SK-MEL-5 (cell line): ENCODE data around the gene SYT12. TPM values are rescaled to one million over a fixed set of nuclear protein-coding genes. Genes with fewer than 3 reads are reported as not detected.

Experiments
- DNase-seq: peaks from one replicate; pipeline ENCODE4 v3.0.0-alpha.2; 2016; ENCODE audit warnings: low read depth, low spot score
- in situ Hi-C: cut with HindIII; loops from 2 replicates; pipeline ENCODE4 v1.10.0; 2016; ENCODE audit warnings: low sequenced_read_pairs, high pct_unique_total_duplicates, low pct_unique_long_range_greater_than_20kb
- polyA plus RNA-seq, 2 experiments: library from polyadenylated mRNA; depleted of rRNA; stranded (reverse); fragments of >200 nt; gene quantifications; 2 replicates each; pipeline ENCODE4 v1.2.3, GENCODE V29; 2015
- total RNA-seq: library from RNA; depleted of rRNA; stranded (reverse); fragments of >200 nt; shearing (Covaris generic); gene quantifications from 2 replicates; pipeline ENCODE4 v1.2.3, GENCODE V29; 2014; rRNA removed

Gene SYT12, protein sequence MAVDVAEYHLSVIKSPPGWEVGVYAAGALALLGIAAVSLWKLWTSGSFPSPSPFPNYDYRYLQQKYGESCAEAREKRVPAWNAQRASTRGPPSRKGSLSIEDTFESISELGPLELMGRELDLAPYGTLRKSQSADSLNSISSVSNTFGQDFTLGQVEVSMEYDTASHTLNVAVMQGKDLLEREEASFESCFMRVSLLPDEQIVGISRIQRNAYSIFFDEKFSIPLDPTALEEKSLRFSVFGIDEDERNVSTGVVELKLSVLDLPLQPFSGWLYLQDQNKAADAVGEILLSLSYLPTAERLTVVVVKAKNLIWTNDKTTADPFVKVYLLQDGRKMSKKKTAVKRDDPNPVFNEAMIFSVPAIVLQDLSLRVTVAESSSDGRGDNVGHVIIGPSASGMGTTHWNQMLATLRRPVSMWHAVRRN
- total RNA-seq: 0.19 TPM in 1 of 2 replicates, not detected in the other
- 0.05 TPM in 1 of 2 replicates, not detected in the other for polyA plus RNA-seq (2015; cell fraction: cytosol; rRNA removed)
- not detected in 2 replicates for polyA plus RNA-seq (2015; cell fraction: nucleus; rRNA removed)

DNA sequence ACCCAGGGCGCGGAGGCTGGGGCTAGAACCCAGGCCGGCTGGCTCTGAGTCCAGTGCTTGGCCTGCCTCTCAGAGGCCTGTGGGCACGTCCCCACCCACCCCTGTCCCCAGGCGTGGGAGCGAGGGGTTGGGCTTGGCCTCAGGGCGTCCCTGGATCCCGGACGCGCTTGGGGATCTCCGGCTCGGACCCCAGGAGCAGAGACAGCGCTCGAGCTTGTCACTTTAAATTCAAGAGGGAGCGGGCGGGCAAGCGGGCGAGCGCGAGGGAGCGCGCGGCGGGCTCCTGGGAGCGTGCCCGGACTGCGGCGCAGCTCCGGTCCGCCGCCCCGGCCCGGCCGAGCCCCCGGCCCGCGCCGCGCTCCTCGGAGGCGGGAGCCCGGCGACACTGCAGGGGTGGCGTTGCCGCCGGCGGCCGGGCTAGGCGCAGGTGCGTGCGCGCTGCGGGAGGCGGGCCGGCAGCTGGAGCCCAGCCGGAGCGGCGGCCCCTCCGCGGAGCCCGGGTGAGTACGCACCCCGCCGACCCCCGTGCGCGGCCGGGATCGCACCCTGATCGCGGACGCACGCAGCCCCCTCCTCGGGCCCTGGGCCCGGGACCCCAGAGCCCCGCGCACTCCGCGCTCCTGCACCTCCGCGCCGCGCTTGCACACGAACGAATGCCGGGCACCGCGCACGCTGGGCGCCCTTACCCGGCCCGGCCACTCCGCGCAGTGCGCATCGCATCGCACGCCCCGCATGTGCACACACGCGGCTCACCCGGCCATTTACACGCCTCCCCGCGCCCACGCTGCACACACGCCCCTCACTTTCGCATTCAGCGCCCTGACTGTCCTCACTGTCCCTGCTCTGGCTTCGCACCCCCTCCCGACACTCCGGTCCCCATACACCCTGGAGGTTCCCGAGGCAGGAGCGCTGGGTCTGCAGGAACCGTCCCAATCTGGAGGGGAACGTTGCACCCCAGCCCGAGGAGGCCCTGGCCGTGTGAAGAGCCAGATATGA, at the start of gene SYT12:
Gene SYT12, plus strand, starts transcription at position 174 of the 996 bp plus-strand sequence. CDS start 7,011 bp downstream, outside the sequence.
- in situ Hi-C loops: no loop called here
- DNase-seq: no peak

DNA sequence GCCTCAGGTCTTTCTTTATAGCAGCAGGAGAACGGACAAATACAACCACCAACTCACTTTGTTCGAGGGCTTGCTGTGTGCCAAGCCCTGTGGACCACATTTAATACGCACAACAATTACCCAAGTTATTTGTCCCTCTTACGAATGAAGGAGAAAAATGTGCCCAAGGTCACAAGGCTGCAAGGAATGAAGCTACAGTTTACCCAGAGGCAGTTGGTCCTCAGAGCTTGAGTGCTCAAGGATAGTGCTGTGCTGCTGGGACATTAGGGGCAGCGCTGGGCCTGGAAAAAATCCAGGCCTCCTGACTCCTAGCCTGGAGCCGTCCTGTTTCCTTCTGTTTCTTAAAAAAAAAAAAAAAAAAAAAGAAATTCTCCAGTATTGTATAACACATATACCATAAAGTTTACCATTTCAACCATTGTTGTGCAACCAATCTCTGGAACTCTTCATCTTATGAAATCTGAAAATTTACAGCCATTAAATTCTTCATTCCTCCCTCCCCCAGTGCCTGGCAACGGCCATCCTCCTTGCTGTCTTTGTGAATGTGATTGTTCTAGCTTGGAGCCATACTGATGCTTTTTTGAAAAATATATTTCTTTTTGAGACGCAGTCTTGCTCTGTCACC, 48.9 kb upstream of the SYT12 start:
- DNase-seq: no peak
- in situ Hi-C loops: no loop called here

DNA sequence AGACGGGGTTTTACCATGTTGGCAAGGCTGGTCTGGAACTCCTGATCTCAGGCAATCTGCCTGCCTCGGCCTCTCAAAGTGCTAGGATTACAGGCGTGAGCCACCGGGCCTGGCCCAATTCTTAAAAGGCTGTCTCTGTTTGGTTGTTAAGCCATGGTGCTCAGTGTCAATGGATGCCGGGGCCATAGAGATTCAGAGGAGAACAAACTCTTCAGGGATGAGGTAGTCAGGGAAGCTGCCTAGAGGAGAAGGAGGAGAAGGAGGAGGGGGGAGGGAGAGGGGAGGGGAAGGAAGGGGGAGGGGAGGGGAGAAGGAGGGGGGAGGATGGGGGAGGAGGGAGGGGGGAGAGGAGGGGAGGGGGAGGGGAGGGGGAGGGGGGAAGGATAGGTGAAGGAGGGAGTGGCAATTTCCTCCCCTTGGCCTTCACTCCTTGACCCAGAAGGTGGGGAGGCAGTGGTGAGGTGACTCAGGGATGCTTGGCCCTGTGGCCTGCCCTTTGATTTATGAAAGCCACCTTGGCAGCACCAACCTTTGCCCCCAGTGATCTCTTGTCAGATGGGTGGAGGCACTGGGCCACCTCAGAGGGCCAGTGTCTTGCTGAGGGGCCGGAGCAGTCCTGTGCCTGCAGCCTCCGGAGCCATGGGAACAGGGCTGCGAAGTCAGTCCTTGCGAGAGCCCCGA, 48.1 kb upstream of the SYT12 start, which contains the start of gene C11orf86:
Gene C11orf86, plus strand, starts transcription at position 581 of the 681 bp plus-strand sequence. Its CDS starts 59 bp downstream, at position 640.
- in situ Hi-C loops: no loop called here

DNA sequence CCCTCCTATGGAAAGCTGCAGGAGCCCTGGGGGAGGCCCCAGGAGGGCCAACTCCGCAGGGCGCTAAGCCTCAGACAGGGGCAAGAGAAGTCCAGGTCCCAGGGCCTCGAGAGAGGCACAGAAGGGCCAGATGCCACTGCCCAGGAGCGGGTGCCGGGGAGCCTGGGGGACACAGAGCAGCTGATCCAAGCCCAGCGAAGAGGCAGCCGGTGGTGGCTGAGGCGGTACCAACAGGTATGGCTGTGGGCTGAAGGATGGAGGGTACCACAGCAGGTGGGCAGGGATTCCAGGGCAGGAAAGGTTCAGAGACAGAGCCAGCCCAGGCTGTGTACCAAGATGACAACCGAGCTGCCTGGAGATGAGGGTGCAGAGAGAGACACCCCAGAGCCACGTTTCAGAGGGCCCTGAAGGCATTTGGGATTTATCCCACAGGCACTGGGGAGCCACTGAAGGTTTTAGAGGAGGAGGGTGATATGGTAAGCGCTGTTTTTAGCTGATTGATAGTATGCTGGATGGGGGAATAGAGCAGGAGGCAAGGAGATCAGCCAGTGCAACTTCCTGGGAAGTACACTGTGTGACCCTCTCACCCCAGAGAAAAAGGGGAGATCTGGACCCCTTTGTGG, 47.4 kb upstream of the SYT12 start:
- in situ Hi-C loops: no loop called here
- DNase-seq: no peak

More for the DNA sequence above, 48.1 kb upstream of the SYT12 start, which contains the start of gene C11orf86:
- DNase-seq: no peak

DNA sequence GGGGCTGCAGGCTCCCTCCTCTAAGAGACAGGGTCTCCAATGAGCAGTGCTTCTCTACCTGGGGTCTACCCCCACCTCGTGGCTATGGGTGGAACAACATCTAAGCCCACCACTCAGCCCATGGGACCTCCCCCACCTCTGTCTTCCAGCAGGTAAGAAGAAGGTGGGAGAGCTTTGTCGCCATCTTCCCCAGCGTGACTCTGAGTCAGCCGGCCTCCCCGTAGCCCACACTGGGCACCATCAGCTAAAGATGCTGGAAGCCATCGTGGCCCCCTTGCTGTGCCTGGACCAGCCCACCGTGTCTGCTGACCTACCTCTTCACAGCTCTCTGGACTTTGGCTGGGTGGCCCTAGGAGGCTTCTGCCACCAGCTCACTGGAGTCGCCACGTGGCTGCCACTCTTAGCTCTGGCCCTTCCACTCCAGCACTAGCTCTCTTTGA, 46.9 kb upstream of the SYT12 start:
- in situ Hi-C loops: no loop called here
- DNase-seq: peak; percentile 38

DNA sequence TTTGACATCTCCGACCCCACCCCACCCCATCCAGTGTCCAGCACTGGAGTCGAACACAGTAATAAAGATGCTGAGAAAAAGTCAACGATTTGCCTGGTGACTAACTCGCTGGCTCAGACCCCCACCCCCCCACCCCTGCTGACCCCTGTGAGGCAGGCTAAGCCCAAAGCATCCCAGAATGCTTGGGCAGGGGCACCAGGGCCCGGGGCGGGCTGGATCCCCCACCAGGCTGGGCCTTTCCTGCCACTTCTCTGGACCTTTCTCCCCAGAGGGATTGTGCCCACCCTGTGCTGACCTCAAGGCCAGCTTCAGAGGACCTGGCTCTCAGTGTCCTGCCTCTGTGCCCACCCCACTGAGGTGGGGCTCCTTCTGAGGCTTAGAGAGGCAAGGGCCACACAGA, 46.0 kb upstream of the SYT12 start:
- in situ Hi-C loops: no loop called here
- no peak for DNase-seq

DNA sequence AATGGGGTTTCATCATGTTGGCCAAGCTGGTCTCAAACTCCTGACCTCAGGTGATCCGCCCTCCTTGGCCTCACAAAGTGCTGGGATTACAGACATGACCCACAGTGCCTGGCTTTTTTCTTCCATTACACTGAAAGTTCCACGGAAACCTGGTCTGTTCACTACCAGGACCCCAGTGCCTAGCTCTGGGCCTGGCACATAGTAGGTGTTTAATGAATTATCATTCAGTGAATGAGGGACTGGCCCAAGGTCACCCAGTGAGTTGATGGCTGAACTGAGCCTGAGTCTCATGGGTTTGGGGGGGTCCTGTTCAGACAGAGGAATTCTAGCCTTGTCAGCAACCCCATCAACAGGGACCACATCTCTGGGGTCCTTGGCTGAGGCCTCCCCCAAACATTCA, 44.7 kb upstream of the SYT12 start:
- DNase-seq: no peak
- in situ Hi-C loops: no loop called here

DNA sequence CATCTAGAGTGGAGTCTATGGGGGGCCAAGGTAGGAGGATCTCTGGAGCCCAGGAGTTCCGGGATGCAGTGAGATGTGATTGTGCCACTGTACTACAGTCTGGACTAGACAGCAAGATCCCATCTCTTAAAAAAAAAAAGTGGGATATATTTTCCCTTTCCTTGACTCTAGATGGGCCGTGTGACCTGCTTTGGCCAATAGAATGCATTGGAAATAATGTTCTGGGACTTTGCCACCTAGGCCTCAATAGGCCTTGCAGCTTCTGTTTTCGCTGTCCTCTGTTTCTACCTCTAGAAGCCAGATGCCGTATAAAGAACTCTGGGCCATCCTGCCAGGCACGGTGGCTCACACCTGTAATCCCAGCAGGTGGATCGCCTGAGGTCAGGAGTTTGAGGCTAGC, 44.2 kb upstream of the SYT12 start:
- in situ Hi-C loops: no loop called here
- DNase-seq: no peak

DNA sequence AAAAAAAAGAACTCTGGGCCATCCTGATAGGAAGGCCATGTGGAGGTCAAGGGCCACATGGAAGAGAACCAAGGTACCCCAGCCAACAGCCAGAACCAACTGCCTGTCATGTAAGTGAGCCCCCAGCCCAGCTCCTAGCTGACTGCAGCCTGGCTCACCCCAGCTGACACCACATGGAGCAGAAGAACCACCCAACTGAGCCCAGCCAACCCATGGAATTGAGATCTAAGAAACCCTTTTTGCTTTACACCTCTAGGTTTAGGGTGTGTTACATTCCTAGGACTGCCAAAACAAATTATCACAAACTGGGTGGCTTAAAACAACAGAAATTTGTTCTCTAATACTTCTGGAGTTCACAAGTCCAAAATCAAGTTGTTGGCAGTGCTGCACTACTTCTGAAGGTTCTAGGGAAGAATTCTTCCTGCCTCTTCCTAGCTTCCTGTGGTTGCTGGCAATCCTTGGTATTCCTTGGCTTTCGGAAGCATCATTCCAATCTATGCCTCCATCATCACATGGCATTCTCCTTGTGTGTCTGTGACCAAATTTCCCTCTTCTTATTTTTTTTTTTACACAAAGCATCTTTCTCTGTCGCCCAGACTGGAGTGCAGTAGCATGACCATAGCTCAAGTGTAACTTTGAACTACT, 43.5 kb upstream of the SYT12 start:
- in situ Hi-C loops: no loop called here
- DNase-seq: no peak

DNA sequence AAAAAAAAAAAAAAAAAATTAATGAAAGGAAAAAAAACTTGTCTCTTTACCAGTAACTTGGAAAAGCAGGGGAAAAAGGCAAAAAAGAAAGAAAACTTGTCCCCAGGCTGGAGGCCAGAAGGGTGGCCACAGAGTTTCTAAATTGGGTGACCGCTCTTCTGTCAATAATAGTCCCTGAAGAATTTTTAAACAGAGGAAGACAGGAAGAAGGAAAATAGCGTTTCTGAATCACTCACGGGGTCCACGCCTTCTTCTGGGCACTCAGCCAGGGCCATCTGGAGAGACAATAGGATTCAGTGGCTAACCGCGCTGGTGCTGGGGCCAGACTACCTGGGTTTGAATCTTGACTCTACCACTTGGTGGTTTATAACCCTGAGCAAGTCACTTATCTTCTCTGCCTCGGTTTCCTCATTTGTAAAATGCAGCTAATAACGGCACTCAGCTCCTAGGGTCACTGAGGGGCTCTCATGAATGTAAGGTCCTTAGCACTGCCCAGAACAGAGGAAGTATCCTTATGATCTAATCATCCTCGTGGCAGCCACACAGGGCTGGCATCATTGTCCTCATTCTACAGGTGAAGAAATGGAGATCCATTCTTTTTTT, 40.9 kb upstream of the SYT12 start:
- DNase-seq: peak; percentile 49
- in situ Hi-C loops: no loop called here

DNA sequence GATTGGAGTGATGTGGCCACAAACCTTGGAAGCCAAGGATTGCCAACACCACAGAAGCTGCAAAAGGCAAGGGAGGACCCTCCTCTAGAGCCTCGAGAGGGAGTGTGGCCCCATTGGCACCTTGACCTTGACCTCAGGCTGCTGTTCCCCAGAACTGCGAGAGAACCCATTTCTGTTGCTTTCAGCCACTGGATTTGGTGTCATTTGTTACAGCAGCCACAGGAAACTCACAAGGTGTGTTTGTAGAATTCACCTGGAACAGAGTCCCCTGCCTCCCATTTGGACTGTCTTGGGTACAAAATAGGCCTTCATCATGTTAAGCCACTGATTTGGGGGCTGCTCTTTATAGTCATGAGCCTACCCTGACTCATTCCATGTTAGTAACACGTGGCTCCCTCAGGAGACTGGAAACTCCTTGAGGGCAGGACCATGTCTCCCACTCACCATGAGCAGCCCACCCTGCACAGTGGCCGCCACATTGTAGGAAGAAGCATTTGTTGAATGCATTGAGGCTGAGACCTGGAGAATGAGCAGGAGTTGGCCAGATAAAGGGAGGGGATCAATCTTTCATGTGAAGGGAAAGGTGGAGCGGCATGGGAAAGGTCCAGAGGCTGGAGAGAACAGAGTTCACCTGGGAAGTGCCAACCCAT, 39.5 kb upstream of the SYT12 start:
- in situ Hi-C loops: no loop called here
- no peak for DNase-seq

DNA sequence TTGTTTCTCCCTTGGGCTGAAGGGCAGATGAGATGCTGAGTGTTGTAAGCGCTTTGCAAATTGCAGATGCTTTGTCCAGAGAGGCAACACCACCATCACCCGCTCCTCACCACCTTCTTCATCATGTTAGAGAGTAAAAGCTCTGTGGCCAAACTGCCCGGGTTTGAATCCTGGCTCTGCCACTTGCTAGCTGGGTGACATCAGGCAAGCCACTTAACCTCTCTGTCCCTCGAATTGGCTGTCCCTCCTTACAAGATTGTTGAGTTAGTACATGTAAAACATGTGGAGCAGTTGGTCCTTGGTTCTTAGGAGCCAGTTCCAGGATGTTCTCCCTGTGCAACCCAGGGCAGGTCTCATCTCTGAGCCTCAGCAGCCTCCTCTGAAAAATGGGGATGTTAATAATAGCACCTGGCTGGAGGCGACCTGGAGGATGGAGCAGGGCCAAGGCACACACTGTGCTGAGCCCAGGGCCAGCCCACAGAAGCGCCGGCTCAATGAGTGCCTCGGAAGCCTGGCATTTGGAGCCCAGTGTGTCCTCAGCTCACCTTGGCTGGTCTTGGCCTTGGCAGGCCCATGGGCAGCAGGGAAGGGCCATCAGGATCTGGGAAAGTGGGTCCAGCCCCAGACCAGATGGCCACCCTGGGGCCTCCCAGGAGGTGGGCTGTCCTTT, 37.3 kb upstream of the SYT12 start:
- in situ Hi-C loops: no loop called here
- DNase-seq: no peak

DNA sequence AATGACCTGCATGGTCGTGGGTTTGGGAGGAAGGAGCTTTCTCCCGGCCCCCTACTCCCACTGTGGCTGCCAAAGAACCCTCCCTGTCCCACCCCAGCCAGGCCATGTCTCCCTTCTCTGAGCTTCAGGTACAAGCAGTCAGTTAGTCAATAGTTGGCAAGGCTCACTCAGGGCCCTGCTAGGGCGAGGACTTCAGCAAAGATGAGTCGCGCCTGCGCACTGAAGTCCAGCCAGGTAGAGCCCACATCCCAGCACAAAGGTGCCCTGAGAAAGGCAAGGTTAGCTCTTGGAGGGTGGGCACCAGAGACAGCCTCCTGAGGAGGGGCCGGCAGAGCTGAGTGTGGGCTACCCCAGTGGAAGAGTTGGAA, 36.8 kb upstream of the SYT12 start:
- DNase-seq: no peak
- in situ Hi-C loops: no loop called here

DNA sequence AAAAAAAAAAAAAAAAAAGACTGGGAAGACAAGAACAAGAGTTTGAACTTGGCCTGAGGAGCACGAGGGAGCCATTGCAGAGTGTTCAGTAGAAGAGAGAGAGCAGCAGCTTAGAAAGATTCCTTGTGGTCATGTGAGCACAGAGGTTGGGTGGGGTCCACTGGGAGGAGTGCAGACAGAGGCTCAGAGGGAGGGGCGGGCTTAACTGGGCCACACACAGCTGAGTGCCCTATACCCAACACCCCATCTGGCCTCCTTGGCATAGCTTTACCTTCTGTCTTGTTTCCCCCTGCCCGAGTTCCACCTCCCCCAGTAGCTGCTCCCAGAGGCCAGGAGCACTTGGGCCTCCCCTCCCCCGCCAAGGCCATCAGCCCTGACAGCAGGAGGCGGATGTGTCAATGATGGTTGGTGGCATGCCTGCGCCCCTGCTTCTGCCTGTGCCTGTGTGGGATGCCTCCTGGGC, 35.7 kb upstream of the SYT12 start:
- in situ Hi-C loops: no loop called here
- no peak for DNase-seq
